Lung (tissue), 12 donors: ENCODE data around the gene TM4SF1. TPM values are rescaled to one million over a fixed set of nuclear protein-coding genes. Genes with fewer than 3 reads are reported as not detected.

Experiments
- ATAC-seq: fragments of 200-7000 bp; cut with Tn5 transposase; one replicate; pipeline ENCODE4 v1.9.1; 2020; ENCODE audit warnings: moderate number of reproducible peaks; ENCODE audit not compliant: insufficient read depth, low FRiP score
- DNase-seq, 3 donors: peaks; one replicate each; pipeline ENCODE4 v3.0.0-alpha.2; 2013 to 2017
- H3K27ac ChIP-seq, 2 donors: one replicate each; pipeline ENCODE4 v1.5.1; 2013; ENCODE audit warnings: mild to moderate bottlenecking in 2 of 2, moderate library complexity in 2 of 2, control low read depth in 1 of 2, inconsistent platforms in 1 of 2, low read depth in 1 of 2, low read length in 1 of 2
- H3K27me3 ChIP-seq, 3 donors: one replicate each; pipeline ENCODE4 v1.5.1; 2013; ENCODE audit warnings: low read length in 2 of 3; ENCODE audit not compliant: control insufficient read depth in 3 of 3, insufficient read depth in 3 of 3
- H3K36me3 ChIP-seq, 4 donors: one replicate each; pipeline ENCODE4 v1.5.1; 2013; ENCODE audit warnings: low read length in 4 of 4, mild to moderate bottlenecking in 1 of 4, moderate library complexity in 1 of 4; ENCODE audit not compliant: control insufficient read depth in 4 of 4, insufficient read depth in 4 of 4
- H3K4me1 ChIP-seq, 5 donors: one replicate each; pipeline ENCODE4 v1.5.1; 2013; ENCODE audit warnings: low read length in 5 of 5, mild to moderate bottlenecking in 2 of 5, moderate library complexity in 1 of 5; ENCODE audit not compliant: control insufficient read depth in 5 of 5, insufficient read depth in 5 of 5
- H3K4me3 ChIP-seq: one replicate; pipeline ENCODE4 v1.5.1; 2013; ENCODE audit warnings: mild to moderate bottlenecking, control low read depth, moderate library complexity
- H3K9ac ChIP-seq, 2 donors: one replicate each; pipeline ENCODE4 v1.5.1; 2013; ENCODE audit warnings: low read length in 2 of 2, control low read depth in 1 of 2; ENCODE audit not compliant: insufficient read depth in 1 of 2
- H3K9me3 ChIP-seq, 4 donors: one replicate each; pipeline ENCODE4 v1.5.1; 2013; ENCODE audit warnings: low read length in 3 of 4, mild to moderate bottlenecking in 1 of 4, moderate library complexity in 1 of 4; ENCODE audit not compliant: control insufficient read depth in 4 of 4, insufficient read depth in 3 of 4
- WGBS, 2 donors: extraction: QIAGEN DNeasy Blood & Tissue Kit; methylation state at CpG; one replicate each; pipeline ENCODE4 v1.1.7; 2013; 5-methylcytosine and 5-hydroxymethylcytosine counted together
- polyA plus RNA-seq, 2 donors: library from polyadenylated mRNA; stranded (reverse); fragments of 200-250 nt; gene quantifications; one replicate each; pipeline ENCODE4 v1.2.1, GENCODE V29; 2013
- total RNA-seq, 2 donors: library from RNA; depleted of rRNA in 1 of 2; stranded (reverse); fragments of >200 nt in 1 of 2; gene quantifications; one replicate each; pipeline ENCODE4 v1.2.1, GENCODE V29; 2014 to 2021
- TF ChIP-seq, protein P1 (sequence below): IDR thresholded peaks from 2 replicates; pipeline ENCODE4 v1.5.1; 2012; ENCODE audit warnings: mild to moderate bottlenecking; ENCODE audit errors: control extremely low read depth, extremely low read depth
- donor health status: control.
- donor health status: control.
- donor health status: Bipolar disorder and iron deficiency.
- donor health status: healthy.
- donor health status: DM: yes; HTN: yes; CAD: no.

The TM4SF1 gene
- total and polyA plus RNA-seq, 4 donors, result 177 to 281 (median 238) TPM

DNA sequence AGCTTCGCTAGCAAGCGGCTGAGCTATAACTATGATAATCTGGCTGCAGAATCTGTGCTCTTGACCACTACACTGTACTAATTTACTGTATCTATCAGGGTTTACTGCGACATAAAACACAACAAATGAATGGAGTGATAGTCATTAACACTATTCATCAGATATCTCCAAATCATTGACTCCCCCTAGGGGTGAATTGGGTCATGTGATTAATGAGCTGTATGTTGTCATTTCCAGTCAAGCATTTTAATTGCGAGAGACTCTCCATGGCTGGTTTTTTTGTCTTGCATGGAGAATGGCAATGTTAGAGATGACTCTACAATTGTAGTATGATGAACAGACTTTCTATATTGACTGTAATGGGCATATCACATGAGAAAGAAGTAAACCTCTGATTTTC lies 33.5 kb downstream of the TM4SF1 start:
- no peaks in the 10 kb centered on the region for H3K27me3 ChIP-seq
- no peak overlapping the region for H3K9ac ChIP-seq
- DNase-seq (no peak), ATAC-seq (no peak)
- no peak overlapping the region for H3K27ac ChIP-seq
- TF ChIP-seq, protein P1, sequence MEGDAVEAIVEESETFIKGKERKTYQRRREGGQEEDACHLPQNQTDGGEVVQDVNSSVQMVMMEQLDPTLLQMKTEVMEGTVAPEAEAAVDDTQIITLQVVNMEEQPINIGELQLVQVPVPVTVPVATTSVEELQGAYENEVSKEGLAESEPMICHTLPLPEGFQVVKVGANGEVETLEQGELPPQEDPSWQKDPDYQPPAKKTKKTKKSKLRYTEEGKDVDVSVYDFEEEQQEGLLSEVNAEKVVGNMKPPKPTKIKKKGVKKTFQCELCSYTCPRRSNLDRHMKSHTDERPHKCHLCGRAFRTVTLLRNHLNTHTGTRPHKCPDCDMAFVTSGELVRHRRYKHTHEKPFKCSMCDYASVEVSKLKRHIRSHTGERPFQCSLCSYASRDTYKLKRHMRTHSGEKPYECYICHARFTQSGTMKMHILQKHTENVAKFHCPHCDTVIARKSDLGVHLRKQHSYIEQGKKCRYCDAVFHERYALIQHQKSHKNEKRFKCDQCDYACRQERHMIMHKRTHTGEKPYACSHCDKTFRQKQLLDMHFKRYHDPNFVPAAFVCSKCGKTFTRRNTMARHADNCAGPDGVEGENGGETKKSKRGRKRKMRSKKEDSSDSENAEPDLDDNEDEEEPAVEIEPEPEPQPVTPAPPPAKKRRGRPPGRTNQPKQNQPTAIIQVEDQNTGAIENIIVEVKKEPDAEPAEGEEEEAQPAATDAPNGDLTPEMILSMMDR, result no peak
- H3K9me3 ChIP-seq, result no peaks in the 10 kb centered on the region
- WGBS, 2 donors, result 91 to 92% methylated on average over 4 of the region's 4 CpGs
- H3K36me3 ChIP-seq, result no peaks in the 10 kb centered on the region
- no peak overlapping the region for H3K4me3 ChIP-seq
- peaks cover 0 to 6% (median 4%) of the 10 kb centered on the region in 5 donors for H3K4me1 ChIP-seq

GRCh38 chr3:149342413-149343380 lies 34.8 kb downstream of the TM4SF1 start:
- ATAC-seq (no peak), DNase-seq (no peak)
- Histone ChIP-seq H3K4me3 (no peak overlapping the region), H3K27ac (peak overlapping the region in 1 of 2 donors; percentile 17), H3K36me3 (no peaks in the 10 kb centered on the region), H3K4me1 (peaks cover 0 to 6% (median 4%) of the 10 kb centered on the region in 5 donors), H3K9ac (no peak overlapping the region), H3K9me3 (no peaks in the 10 kb centered on the region), H3K27me3 (no peaks in the 10 kb centered on the region)
- 62 to 74% methylated on average over 4 of the region's 4 CpGs for WGBS, 2 donors
- TF ChIP-seq, protein P1, result no peak

- 7 to 12% methylated on average over 1 of the region's 1 CpG for WGBS, 2 donors
Observed at GRCh38 chr3:149340310-149340933, 37.0 kb downstream of the TM4SF1 start.

More at GRCh38 chr3:149340310-149340933, 37.0 kb downstream of the TM4SF1 start:
- DNase-seq, result peak in 1 of 3 donors; percentile 42
- Histone ChIP-seq H3K4me3 (no peak overlapping the region), H3K27ac (peak overlapping the region; percentile 77 to 83), H3K27me3 (no peaks in the 10 kb centered on the region), H3K4me1 (peaks cover 0 to 11% (median 4%) of the 10 kb centered on the region in 5 donors), H3K9me3 (no peaks in the 10 kb centered on the region), H3K36me3 (no peaks in the 10 kb centered on the region), H3K9ac (no peak overlapping the region)
- peak; percentile 35 for ATAC-seq
- TF ChIP-seq, protein P1, result no peak
